Activated T-cell treated with anti-CD3 and anti-CD28 coated beads, Interleukin-2, amount 50 U/mL, for 24 hours (primary cell): Measurements from ENCODE around the gene ADGRB3.
"Not testable (repeated sequence)": the region's sequence is repeated elsewhere in the genome, so short reads cannot be mapped to it uniquely, and the experiment has no call there.

Experiments
- DNase-seq: peaks from one replicate; pipeline ENCODE4 v3.0.0-alpha.2; 2020
- H3K27ac Mint-ChIP-seq: 2 replicates; pipeline ENCODE4 v1.8.0; 2020; ENCODE audit warnings: mild to moderate bottlenecking, mixed read lengths
- H3K27me3 Mint-ChIP-seq: 2 replicates; pipeline ENCODE4 v1.8.0; 2020; ENCODE audit warnings: mixed read lengths
- H3K36me3 Mint-ChIP-seq: 2 replicates; pipeline ENCODE4 v1.8.0; 2020; ENCODE audit warnings: low read depth, mixed read lengths
- H3K4me1 Mint-ChIP-seq: 2 replicates; pipeline ENCODE4 v1.8.0; 2020; ENCODE audit warnings: low read depth, mixed read lengths
- H3K4me3 Mint-ChIP-seq: 2 replicates; pipeline ENCODE4 v1.8.0; 2020; ENCODE audit warnings: mild to moderate bottlenecking, moderate library complexity, mixed read lengths
- H3K9me3 Mint-ChIP-seq: 2 replicates; pipeline ENCODE4 v1.8.0; 2020; ENCODE audit warnings: mixed read lengths

Gene ADGRB3

DNA sequence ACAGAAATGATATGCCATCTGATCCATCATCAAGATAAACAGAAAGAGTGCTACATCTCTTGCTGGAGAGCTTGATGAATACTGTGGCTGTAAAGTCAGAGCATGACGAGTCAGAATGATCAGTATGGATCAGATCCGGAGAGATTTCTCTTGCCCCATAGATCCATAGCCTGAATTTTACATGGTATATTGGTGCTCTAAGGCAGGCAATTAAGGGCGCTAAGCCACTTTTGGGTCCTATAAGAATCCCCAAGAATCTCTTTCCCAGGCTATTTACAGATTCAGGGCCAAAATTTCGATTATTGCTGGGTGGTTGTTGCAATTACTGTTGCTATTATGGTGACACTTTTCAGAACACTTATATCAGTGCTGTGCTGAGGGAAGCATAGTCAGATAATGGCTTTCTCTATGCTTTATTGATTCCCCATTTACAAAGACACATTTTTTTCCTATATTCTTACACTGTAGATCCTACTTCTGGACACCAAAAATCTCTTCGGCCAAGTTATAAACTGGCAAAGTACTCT is 94.4 kb downstream of the ADGRB3 start:
- no peak overlapping the region for H3K4me3 Mint-ChIP-seq
- H3K27ac Mint-ChIP-seq = no peak overlapping the region
- no peaks in the 10 kb centered on the region for H3K36me3 Mint-ChIP-seq
- no peaks in the 10 kb centered on the region for H3K27me3 Mint-ChIP-seq
- DNase-seq = no peak
- H3K9me3 Mint-ChIP-seq = no peaks in the 10 kb centered on the region
- H3K4me1 Mint-ChIP-seq = no peaks in the 10 kb centered on the region

DNA sequence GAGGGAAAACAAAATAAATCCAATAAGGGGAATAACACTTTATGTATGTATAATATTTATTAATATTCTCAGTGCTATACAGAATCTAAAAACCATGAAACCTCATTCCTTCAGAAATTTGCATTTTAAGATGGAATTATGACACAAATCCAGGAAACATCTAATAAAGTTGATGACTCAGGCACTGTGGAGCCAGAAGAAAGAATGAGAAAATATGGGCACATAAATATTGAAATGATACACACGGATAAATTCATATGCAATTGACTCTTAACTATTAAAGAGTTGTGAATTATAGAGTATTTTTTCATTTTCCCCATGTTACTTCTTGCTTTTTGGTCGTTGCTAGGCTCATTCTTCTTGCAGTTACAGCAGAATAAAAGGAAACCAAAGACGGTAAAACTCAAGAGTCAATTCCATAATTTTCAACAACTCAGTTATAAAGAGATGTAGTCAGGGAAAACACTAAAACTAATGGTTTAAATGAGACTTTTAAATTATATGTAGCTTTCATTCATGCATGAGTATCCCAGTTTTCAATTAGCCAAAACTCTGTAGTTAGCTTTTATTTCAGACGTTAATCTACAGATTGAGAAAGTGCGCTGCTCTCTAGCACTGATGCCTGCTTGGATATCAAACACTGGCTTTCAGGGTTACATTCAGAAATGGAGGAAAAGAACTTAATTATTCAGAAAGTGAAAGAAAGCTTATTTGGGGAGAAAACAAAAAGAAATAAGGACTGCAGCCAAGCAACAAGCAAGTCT is 95.4 kb downstream of the ADGRB3 start:
- Mint-ChIP-seq H3K9me3 (no peaks in the 10 kb centered on the region), H3K4me3 (no peak overlapping the region), H3K27ac (no peak overlapping the region), H3K27me3 (no peaks in the 10 kb centered on the region), H3K4me1 (no peaks in the 10 kb centered on the region), H3K36me3 (no peaks in the 10 kb centered on the region)
- DNase-seq = no peak

DNA sequence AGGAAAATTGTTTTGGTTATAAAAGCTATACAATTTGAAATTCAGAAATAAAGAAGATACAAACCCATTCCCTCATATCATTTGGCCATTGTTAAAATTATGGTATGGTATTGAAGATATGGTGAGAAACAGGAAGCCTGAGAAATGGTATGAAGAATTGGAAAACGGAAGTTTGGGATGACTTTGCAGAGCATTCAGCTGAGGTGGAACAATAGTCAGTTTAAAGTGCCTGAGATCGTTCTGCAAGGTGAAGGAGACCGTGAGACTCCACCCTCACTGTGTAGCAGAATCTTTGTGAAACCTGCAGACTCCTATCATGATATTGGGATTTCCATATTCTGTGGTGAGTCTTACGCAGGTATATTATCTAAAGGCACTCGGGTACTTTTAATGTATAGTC is 97.3 kb downstream of the ADGRB3 start:
- no peak overlapping the region for H3K27ac Mint-ChIP-seq
- no peaks in the 10 kb centered on the region for H3K36me3 Mint-ChIP-seq
- no peaks in the 10 kb centered on the region for H3K9me3 Mint-ChIP-seq
- no peaks in the 10 kb centered on the region for H3K27me3 Mint-ChIP-seq
- DNase-seq = no peak
- H3K4me1 Mint-ChIP-seq = no peaks in the 10 kb centered on the region
- H3K4me3 Mint-ChIP-seq = no peak overlapping the region

- H3K4me3 Mint-ChIP-seq = no peak overlapping the region
- no peaks in the 10 kb centered on the region for H3K27me3 Mint-ChIP-seq
- H3K36me3 Mint-ChIP-seq = no peaks in the 10 kb centered on the region
- no peak for DNase-seq
- peaks cover 7% of the 10 kb centered on the region for H3K4me1 Mint-ChIP-seq
- H3K9me3 Mint-ChIP-seq = no peaks in the 10 kb centered on the region
- no peak overlapping the region for H3K27ac Mint-ChIP-seq
Observed at GRCh38 chr6:68735866-68736265, 100.8 kb downstream of the ADGRB3 start.

DNA sequence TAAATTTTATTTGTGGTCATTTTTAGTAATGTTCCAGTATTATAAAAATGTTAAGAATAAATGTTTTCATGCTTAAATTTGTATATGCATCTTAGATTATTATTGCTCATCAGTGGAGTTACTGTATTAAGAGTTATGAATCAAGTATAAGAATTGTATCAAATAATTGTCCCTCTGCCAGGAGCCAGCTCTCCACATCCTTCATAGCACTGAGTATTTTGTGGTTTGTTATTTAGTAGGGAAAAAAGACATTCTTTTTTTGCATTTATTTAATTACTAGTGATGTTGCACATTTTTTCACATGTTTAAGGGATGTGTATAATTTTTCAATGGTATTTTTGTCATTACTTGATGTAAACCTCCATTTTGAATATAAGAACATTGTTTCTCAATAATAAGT is 102.0 kb downstream of the ADGRB3 start:
- Mint-ChIP-seq H3K27me3 (no peaks in the 10 kb centered on the region), H3K36me3 (no peaks in the 10 kb centered on the region), H3K9me3 (no peaks in the 10 kb centered on the region), H3K4me1 (peaks cover 12% of the 10 kb centered on the region), H3K27ac (no peak overlapping the region), H3K4me3 (no peak overlapping the region)
- no peak for DNase-seq

DNA sequence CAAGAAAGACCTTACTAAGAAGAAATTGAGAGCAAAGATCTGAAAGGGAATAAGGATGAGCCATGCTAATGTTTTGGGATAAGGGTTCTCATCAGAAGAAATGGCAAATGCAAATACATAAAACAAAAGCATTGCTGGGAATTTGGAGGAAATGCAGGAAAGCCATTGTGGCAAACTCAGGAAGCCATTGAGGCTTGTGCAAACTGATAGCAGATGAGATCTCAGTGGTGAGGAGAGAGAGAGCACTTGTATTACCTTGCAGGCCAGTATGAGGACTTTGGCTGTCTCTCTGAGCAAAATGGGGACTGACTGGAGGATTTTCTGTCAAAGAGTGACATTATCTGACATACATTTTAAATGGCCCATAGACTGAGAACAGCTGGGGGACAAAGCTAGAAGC is 103.0 kb downstream of the ADGRB3 start:
- H3K27ac Mint-ChIP-seq = no peak overlapping the region
- peaks cover 17% of the 10 kb centered on the region for H3K4me1 Mint-ChIP-seq
- H3K9me3 Mint-ChIP-seq = no peaks in the 10 kb centered on the region
- no peaks in the 10 kb centered on the region for H3K36me3 Mint-ChIP-seq
- H3K27me3 Mint-ChIP-seq = no peaks in the 10 kb centered on the region
- no peak for DNase-seq
- H3K4me3 Mint-ChIP-seq = no peak overlapping the region

GRCh38 chr6:68740828-68741500 is 105.9 kb downstream of the ADGRB3 start:
- H3K4me3 Mint-ChIP-seq = no peak overlapping the region
- DNase-seq = no peak
- H3K9me3 Mint-ChIP-seq = no peaks in the 10 kb centered on the region
- H3K4me1 Mint-ChIP-seq = peaks cover 18% of the 10 kb centered on the region
- no peak overlapping the region for H3K27ac Mint-ChIP-seq
- H3K27me3 Mint-ChIP-seq = no peaks in the 10 kb centered on the region
- no peaks in the 10 kb centered on the region for H3K36me3 Mint-ChIP-seq

DNA sequence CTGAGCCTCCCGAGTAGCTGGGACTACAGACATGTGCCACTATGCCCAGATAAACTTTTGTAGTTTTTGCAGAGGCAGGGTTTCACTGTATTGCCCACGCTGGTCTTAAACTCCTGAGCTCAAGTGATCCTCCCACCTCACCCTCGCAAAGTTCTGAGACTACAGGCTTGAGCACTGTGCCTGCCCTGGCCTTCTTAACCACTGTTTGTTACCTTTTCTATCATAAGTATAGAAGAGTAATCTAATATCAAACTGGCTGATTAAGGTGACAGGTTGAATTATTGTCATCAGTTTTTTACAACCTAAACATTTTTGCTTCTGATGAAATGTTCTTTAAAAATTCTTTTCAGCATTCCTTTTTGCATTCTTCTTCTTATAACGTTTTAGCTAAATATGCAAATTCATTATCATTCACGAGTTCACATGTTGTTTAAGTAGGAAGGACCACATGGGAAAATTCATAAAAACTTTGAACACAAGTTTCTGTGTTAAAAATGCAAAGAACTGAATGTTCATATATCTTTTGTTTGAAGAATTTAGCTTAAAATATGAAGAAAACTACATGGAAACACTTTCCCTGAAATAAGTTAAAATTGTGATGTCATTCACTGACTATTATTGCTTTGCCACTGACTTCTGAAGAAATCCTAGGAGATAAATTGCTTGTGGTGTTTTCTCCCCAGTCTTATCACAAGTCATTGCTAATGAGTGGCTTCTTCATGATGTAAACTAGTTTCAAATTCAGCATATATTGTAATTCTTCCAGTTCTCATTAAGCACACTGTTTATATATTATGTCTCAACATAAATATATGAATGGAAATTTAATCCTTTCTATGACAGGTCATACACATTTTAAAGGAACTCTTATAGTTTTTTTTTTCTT is 106.7 kb downstream of the ADGRB3 start:
- Mint-ChIP-seq H3K27ac (no peak overlapping the region), H3K27me3 (no peaks in the 10 kb centered on the region), H3K4me3 (no peak overlapping the region), H3K4me1 (peaks cover 18% of the 10 kb centered on the region), H3K36me3 (no peaks in the 10 kb centered on the region), H3K9me3 (no peaks in the 10 kb centered on the region)
- no peak for DNase-seq

DNA sequence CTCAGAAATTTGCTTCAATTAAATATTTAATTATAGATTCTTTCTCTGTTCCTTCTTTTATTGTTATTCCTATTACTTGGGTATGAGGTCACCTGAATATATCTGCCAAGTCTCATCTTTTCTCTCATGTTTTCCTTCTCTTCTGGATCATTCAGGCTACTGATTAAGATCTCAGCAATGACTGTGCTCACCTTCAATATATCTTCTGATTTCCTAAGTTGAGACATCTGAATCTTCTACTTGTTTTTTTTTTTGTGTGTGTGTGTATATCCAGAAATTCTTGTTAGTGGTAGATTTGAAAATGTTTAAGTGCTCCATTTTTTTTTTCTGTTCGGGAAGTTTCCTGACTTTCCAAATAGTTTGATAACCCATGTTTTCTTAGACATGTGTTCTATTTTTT is 108.0 kb downstream of the ADGRB3 start:
- H3K27ac Mint-ChIP-seq = no peak overlapping the region

GRCh38 chr6:68744376-68744775 is 109.3 kb downstream of the ADGRB3 start:
- not testable (repeated sequence) for H3K9me3 Mint-ChIP-seq, DNase-seq, H3K27me3 Mint-ChIP-seq

More for the DNA sequence above, 108.0 kb downstream of the ADGRB3 start:
- H3K36me3 Mint-ChIP-seq = no peaks in the 10 kb centered on the region
- no peaks in the 10 kb centered on the region for H3K9me3 Mint-ChIP-seq
- peaks cover 18% of the 10 kb centered on the region for H3K4me1 Mint-ChIP-seq
- H3K27me3 Mint-ChIP-seq = no peaks in the 10 kb centered on the region
- DNase-seq = no peak
- H3K4me3 Mint-ChIP-seq = no peak overlapping the region

GRCh38 chr6:68746376-68746775 is 111.3 kb downstream of the ADGRB3 start:
- Mint-ChIP-seq H3K4me3 (no peak overlapping the region), H3K27me3 (no peaks in the 10 kb centered on the region), H3K27ac (no peak overlapping the region), H3K9me3 (no peaks in the 10 kb centered on the region), H3K36me3 (no peaks in the 10 kb centered on the region), H3K4me1 (peaks cover 9% of the 10 kb centered on the region)
- DNase-seq = no peak

More at GRCh38 chr6:68744376-68744775, 109.3 kb downstream of the ADGRB3 start:
- peaks cover 18% of the 10 kb centered on the region for H3K4me1 Mint-ChIP-seq
- not testable (repeated sequence) for H3K36me3 Mint-ChIP-seq, H3K4me3 Mint-ChIP-seq, H3K27ac Mint-ChIP-seq

DNA sequence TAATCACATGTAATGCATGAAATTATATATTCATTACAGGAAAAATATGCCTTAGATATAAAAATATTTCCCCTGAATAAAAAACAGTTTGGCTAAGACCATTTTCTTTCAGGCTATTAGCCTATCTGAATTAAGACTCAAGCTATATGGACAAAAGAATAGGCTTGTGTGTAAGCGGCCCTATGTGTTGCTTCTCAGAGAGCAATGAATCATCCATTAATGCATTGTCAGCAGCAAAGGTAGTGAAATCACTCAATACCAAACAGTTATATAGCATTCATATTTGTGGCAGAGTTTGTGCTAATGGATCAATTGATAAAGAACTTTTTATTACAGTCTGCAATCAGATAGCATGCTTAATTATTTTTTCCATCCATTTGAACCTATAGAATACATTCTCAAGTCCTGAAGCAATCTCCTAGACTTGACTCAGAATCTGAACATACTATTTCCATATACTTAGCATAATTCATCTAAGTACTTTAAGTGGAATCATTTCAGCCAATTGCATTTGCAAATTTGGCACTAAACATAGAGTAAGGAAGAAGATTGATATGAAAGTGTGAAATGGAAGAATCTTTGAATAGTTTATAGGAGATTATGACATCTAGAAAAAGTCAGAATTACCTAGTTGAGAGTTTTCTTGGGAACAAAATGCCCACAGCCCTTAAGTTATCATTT is 112.2 kb downstream of the ADGRB3 start:
- no peak for DNase-seq
- no peaks in the 10 kb centered on the region for H3K9me3 Mint-ChIP-seq
- peaks cover 5% of the 10 kb centered on the region for H3K4me1 Mint-ChIP-seq
- H3K4me3 Mint-ChIP-seq = no peak overlapping the region
- no peaks in the 10 kb centered on the region for H3K36me3 Mint-ChIP-seq
- no peak overlapping the region for H3K27ac Mint-ChIP-seq
- no peaks in the 10 kb centered on the region for H3K27me3 Mint-ChIP-seq

GRCh38 chr6:68747832-68748231 is 112.8 kb downstream of the ADGRB3 start:
- not testable (repeated sequence) for H3K27me3 Mint-ChIP-seq, H3K4me3 Mint-ChIP-seq, H3K36me3 Mint-ChIP-seq, H3K9me3 Mint-ChIP-seq, H3K27ac Mint-ChIP-seq, DNase-seq, H3K4me1 Mint-ChIP-seq

- no peaks in the 10 kb centered on the region for H3K27me3 Mint-ChIP-seq
- H3K4me1 Mint-ChIP-seq = no peaks in the 10 kb centered on the region
- no peak overlapping the region for H3K27ac Mint-ChIP-seq
- H3K4me3 Mint-ChIP-seq = no peak overlapping the region
- H3K36me3 Mint-ChIP-seq = no peaks in the 10 kb centered on the region
- no peaks in the 10 kb centered on the region for H3K9me3 Mint-ChIP-seq
- no peak for DNase-seq
Observed at GRCh38 chr6:68754681-68755213, 119.7 kb downstream of the ADGRB3 start.
